ENCODE data around the gene CNNM4.

The CNNM4 gene

DNA sequence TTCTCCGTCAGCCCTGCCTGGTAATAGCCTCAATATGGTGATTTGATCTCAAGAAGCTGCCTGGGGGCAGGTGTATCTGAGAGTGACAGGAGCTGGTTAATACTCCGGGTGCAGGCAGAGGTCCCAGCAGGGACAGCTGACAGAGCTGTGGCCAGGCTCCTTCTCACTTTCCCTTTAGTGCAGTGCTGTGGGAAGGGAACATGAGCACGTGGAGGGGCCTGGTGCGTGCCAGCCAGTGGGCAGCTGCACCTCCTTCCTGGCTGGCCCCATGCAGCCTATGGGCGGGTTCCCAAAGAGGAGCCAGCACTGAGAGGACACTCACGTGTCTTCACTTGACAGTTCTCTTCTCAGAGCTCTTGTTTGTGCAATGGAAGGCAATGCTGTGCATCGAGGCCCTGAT, 9.1 kb downstream of the CNNM4 start:
- Histone ChIP-seq H3K27ac (ENCODE audit: insufficient read depth, low read length, poor library complexity, severe bottlenecking) (no peak overlapping the region), H3K27me3 (replicated peaks; ENCODE audit: control insufficient read depth, insufficient read depth, low read length, poor library complexity, severe bottlenecking) (no peaks in the 10 kb centered on the region), H3K4me3 (ENCODE audit: insufficient read depth, low read depth, low read length, poor library complexity, severe bottlenecking) (no peak overlapping the region), H3K36me3 (ENCODE audit: control insufficient read depth, insufficient read depth, low read length) (no peaks in the 10 kb centered on the region), H3K4me1 (ENCODE audit: control insufficient read depth, insufficient read depth, low read length, poor library complexity, severe bottlenecking) (peaks cover 9% of the 10 kb centered on the region), H3K9me3 (ENCODE audit: control insufficient read depth, low read length) (no peaks in the 10 kb centered on the region)
- DNase-seq, result no peak

DNA sequence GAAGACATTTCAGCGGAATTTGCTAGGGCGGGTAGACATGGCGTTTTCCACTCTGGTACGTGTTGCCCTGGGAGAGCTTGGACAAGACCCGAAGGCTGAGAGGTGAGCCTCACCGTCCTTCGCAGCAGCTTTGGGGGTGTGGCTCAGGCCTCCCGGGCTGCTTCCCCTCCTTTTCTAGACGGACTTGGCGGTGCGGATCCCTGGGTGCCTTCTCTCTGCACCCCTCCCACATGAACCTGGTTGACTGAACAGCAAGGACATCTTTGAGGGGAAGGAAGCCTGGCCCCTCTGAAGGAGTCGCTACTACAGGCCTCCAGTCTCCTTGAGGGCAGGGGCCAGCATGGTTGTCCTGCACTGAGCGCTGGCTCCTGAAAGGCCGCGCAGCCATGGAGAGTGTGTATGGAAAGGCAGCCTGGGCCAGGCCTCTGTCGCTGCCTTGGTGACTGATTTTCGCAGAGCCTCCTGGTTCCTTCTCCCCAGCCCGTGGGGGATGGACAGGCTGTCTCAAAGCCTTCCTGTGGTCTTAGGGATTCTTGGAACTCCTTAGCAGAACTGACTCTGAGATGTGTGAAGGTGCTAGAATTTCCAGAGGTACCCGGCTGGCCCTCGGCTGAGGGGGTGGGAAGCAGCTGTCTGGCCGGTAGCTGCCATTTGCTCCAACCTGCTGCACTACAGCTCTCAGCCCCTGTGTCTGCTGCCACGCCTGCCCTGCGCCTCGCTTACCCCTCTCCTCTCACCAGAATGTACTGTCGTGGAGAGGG, 9.9 kb downstream of the CNNM4 start:
- Histone ChIP-seq H3K27me3 (replicated peaks; ENCODE audit: control insufficient read depth, insufficient read depth, low read length, poor library complexity, severe bottlenecking) (no peaks in the 10 kb centered on the region), H3K4me3 (ENCODE audit: insufficient read depth, low read depth, low read length, poor library complexity, severe bottlenecking) (no peak overlapping the region), H3K27ac (ENCODE audit: insufficient read depth, low read length, poor library complexity, severe bottlenecking) (no peak overlapping the region), H3K36me3 (ENCODE audit: control insufficient read depth, insufficient read depth, low read length) (no peaks in the 10 kb centered on the region), H3K4me1 (ENCODE audit: control insufficient read depth, insufficient read depth, low read length, poor library complexity, severe bottlenecking) (peaks cover 9% of the 10 kb centered on the region), H3K9me3 (ENCODE audit: control insufficient read depth, low read length) (no peaks in the 10 kb centered on the region)
- no peak for DNase-seq

DNA sequence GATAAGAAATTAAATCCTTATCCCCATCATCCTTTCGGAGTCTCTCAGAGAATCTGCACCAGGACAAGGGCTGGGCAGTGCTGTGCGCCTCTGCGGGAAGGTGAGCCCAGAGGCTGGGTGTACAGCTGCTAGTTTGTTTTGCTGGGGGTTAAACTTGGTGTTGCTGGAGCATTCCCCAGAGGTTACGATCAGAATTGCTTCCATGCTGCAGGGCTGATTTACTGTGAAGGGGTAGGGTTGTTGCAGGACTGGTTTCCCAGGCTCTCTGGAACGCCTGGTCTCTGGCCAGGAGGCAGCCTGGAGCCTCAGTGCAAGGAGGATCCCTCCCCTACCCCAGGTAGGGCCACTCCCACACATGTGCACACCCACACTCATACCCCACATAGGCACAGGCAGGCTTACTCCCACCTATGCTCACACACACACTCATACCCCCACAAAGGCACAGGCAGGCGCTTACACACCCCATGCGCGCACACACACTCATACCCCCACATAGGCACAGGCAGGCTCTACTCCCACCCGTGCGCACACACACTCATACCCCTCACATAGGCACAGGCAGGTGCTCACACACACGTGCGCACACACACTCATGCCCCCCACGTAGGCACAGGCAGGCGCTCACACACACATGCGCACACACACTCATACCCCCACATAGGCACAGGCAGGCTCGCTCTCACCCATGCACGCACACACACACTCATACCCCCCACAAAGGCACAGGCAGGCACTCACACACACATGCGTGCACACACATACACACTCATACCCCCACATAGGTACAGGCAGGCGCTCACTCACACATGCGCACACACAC, 11.3 kb downstream of the CNNM4 start:
- no peak for DNase-seq
- H3K36me3 ChIP-seq (ENCODE audit: control insufficient read depth, insufficient read depth, low read length), result no peaks in the 10 kb centered on the region
- H3K4me1 ChIP-seq (ENCODE audit: control insufficient read depth, insufficient read depth, low read length, poor library complexity, severe bottlenecking), result peaks cover 9% of the 10 kb centered on the region
- H3K9me3 ChIP-seq (ENCODE audit: control insufficient read depth, low read length), result no peaks in the 10 kb centered on the region
- no peaks in the 10 kb centered on the region for H3K27me3 ChIP-seq (replicated peaks; ENCODE audit: control insufficient read depth, insufficient read depth, low read length, poor library complexity, severe bottlenecking)
- no peak overlapping the region for H3K27ac ChIP-seq (ENCODE audit: insufficient read depth, low read length, poor library complexity, severe bottlenecking)
- H3K4me3 ChIP-seq (ENCODE audit: insufficient read depth, low read depth, low read length, poor library complexity, severe bottlenecking), result no peak overlapping the region

DNA sequence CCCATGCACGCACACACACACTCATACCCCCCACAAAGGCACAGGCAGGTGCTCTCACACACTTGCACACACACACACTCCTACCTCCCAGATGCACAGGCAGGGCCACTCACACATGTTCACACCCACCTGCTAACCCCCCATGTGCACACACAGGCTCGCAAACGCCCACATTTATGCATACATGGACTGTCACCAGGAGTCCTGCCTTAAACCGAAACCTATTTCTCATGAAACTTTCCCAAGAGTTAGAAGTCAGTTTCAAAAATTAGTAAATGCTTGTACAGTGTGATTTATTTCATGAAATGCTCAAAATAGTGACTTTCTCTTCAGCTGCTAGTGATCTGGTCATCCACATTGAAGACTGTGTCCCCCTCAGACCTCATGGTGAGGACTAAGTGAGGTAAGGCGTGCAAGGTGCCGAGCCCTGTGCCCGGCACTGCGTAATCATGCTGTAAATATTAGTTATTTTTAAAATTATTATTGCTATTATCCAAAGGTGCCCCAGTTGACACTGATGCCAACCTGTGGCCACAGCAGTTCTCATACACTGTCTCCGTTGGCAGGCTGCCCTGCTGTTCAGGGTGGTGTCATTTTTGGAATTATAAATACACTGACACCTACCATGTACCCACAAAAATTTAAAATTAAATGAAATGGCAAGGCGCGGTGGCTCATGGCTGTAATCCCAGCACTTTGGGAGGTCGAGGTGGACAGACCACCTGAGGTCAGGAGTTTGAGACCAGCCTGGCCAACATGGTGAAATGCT, 12.4 kb downstream of the CNNM4 start:
- H3K27me3 ChIP-seq (replicated peaks; ENCODE audit: control insufficient read depth, insufficient read depth, low read length, poor library complexity, severe bottlenecking), result no peaks in the 10 kb centered on the region
- no peaks in the 10 kb centered on the region for H3K9me3 ChIP-seq (ENCODE audit: control insufficient read depth, low read length)
- no peak for DNase-seq
- H3K27ac ChIP-seq (ENCODE audit: insufficient read depth, low read length, poor library complexity, severe bottlenecking), result no peak overlapping the region
- H3K4me1 ChIP-seq (ENCODE audit: control insufficient read depth, insufficient read depth, low read length, poor library complexity, severe bottlenecking), result peaks cover 9% of the 10 kb centered on the region
- H3K36me3 ChIP-seq (ENCODE audit: control insufficient read depth, insufficient read depth, low read length), result no peaks in the 10 kb centered on the region
- peak overlapping the region; percentile 20 for H3K4me3 ChIP-seq (ENCODE audit: insufficient read depth, low read depth, low read length, poor library complexity, severe bottlenecking)

DNA sequence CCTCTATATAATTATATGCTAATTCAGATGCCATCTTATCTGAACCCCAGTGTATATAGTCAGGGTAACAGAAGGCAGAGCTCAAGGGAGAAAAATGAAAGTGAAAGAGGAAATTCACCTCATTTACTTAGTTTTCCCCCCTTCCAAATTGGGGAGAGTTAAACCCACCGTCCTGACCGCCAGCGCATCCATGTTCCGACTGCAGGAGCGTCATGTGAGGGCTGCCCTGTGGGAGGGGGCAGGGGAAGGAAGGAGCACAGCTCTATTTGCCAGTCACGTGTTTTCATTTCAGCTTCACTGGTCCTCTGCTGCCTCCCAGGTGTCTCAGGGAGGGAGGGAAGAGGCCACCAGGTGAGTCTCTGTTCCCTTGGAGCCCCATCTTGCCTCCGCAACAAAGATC, 13.2 kb downstream of the CNNM4 start:
- Histone ChIP-seq H3K27me3 (replicated peaks; ENCODE audit: control insufficient read depth, insufficient read depth, low read length, poor library complexity, severe bottlenecking) (no peaks in the 10 kb centered on the region), H3K4me1 (ENCODE audit: control insufficient read depth, insufficient read depth, low read length, poor library complexity, severe bottlenecking) (peaks cover 9% of the 10 kb centered on the region), H3K36me3 (ENCODE audit: control insufficient read depth, insufficient read depth, low read length) (no peaks in the 10 kb centered on the region), H3K4me3 (ENCODE audit: insufficient read depth, low read depth, low read length, poor library complexity, severe bottlenecking) (peak overlapping the region; percentile 80), H3K27ac (ENCODE audit: insufficient read depth, low read length, poor library complexity, severe bottlenecking) (peak overlapping the region; percentile 68), H3K9me3 (ENCODE audit: control insufficient read depth, low read length) (no peaks in the 10 kb centered on the region)
- peak; percentile 27 to 38 (median 31) for DNase-seq

DNA sequence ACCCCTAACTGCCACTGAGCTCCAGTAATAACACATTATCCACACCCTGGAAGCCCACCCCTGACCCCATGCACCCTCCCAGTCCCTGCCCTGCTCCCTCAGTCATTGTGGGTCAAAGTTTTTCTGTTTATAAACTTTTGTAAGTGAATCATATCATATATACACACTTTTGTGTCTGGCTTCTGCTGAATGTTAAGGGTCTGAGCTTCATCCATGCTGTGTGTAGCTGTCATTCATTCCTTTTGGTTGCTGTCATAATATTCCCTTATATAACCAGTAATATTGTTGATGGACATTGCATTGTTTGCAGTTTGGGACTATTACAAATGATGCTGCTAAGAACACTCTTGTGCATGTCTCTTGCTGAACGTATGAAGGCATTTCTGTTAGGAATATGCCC, 14.5 kb downstream of the CNNM4 start:
- no peak overlapping the region for H3K4me3 ChIP-seq (ENCODE audit: insufficient read depth, low read depth, low read length, poor library complexity, severe bottlenecking)
- DNase-seq, result no peak
- no peak overlapping the region for H3K27ac ChIP-seq (ENCODE audit: insufficient read depth, low read length, poor library complexity, severe bottlenecking)
- no peaks in the 10 kb centered on the region for H3K27me3 ChIP-seq (replicated peaks; ENCODE audit: control insufficient read depth, insufficient read depth, low read length, poor library complexity, severe bottlenecking)
- no peaks in the 10 kb centered on the region for H3K9me3 ChIP-seq (ENCODE audit: control insufficient read depth, low read length)
- H3K36me3 ChIP-seq (ENCODE audit: control insufficient read depth, insufficient read depth, low read length), result no peaks in the 10 kb centered on the region
- peaks cover 9% of the 10 kb centered on the region for H3K4me1 ChIP-seq (ENCODE audit: control insufficient read depth, insufficient read depth, low read length, poor library complexity, severe bottlenecking)

DNA sequence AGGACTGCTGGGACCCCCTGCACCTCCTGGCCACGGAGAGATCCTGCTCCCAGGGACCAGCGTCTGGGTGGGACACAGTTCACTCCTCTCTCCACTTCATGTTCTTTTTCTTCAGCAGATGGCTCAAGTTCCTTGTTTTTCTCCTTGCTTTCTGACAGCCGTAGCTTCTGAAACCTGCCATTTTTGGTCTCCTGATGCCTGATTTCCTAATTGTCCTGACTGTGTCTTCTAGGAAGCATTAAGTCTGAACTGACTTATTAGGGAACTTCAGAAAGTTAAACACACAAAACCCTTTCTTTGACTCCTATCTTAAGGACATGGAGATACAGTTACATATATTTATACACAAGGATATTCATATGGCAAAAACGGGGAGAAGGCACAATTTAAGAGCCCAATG, 22.7 kb downstream of the CNNM4 start:
- no peaks in the 10 kb centered on the region for H3K27me3 ChIP-seq (replicated peaks; ENCODE audit: control insufficient read depth, insufficient read depth, low read length, poor library complexity, severe bottlenecking)
- DNase-seq, result no peak
- H3K4me1 ChIP-seq (ENCODE audit: control insufficient read depth, insufficient read depth, low read length, poor library complexity, severe bottlenecking), result no peaks in the 10 kb centered on the region
- no peaks in the 10 kb centered on the region for H3K36me3 ChIP-seq (ENCODE audit: control insufficient read depth, insufficient read depth, low read length)
- no peak overlapping the region for H3K27ac ChIP-seq (ENCODE audit: insufficient read depth, low read length, poor library complexity, severe bottlenecking)
- no peak overlapping the region for H3K4me3 ChIP-seq (ENCODE audit: insufficient read depth, low read depth, low read length, poor library complexity, severe bottlenecking)
- H3K9me3 ChIP-seq (ENCODE audit: control insufficient read depth, low read length), result no peaks in the 10 kb centered on the region

DNA sequence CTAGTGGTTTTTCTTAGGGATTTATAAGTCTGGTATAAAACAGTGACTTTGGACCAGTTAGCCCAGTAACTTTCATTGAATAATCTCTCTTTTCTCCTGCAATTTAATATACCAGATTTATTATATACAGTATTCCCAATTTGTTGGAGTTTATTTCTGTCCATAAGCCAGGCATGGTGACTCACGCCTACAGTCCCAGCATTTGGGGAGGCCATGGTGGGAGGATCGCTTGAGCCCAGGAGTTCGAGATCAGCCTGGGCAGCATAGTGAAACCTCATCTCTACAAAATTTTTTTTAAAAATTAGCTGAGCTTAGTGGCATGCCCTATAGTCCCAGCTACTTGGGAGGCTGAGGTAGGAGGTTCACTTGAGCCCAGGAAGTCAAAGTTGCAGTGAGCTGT, 26.7 kb downstream of the CNNM4 start:
- Histone ChIP-seq H3K27me3 (replicated peaks; ENCODE audit: control insufficient read depth, insufficient read depth, low read length, poor library complexity, severe bottlenecking) (no peaks in the 10 kb centered on the region), H3K27ac (ENCODE audit: insufficient read depth, low read length, poor library complexity, severe bottlenecking) (no peak overlapping the region), H3K9me3 (ENCODE audit: control insufficient read depth, low read length) (no peaks in the 10 kb centered on the region), H3K4me1 (ENCODE audit: control insufficient read depth, insufficient read depth, low read length, poor library complexity, severe bottlenecking) (no peaks in the 10 kb centered on the region), H3K4me3 (ENCODE audit: insufficient read depth, low read depth, low read length, poor library complexity, severe bottlenecking) (no peak overlapping the region), H3K36me3 (ENCODE audit: control insufficient read depth, insufficient read depth, low read length) (no peaks in the 10 kb centered on the region)
- no peak for DNase-seq

DNA sequence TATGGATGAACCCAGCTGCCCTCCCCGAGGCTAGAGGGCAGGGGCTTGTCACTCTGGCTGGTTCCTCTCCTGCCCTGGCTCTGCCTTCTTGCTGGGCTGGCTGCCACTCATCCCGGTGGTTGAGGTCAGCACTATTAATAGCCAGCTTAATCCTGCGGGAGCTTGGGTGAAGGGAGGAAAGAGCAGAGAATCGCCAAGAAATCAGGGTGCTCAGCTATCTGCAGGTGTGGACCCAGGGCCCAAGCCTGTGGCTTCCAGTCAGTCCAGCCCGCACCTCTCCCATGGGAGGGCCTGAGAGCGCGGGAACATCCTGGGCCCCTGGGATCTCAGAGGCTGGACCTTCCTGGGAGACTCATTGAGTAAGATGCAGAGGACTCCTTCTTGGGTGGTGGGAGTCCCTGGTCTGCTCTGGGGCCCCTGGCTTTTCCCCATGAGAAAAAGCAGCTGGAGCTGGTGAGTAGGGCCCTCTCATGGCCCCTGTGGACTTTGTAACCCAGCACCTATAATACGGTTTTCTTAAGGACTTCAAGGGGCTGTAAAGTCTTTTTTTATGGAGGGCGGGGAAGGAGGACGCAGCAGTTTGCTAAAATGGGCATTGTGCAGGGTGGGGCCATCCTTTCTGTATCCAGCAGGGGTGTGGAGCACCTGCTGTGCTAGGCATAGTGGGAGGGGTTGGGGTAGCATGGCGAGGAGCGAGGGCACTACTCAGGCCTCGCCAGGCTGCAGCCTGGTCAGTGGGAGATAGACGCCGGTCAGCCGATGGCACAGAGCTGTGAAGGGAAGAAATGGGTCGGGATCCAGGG, 27.9 kb downstream of the CNNM4 start:
- DNase-seq, result no peak
- no peak overlapping the region for H3K27ac ChIP-seq (ENCODE audit: insufficient read depth, low read length, poor library complexity, severe bottlenecking)
- no peak overlapping the region for H3K4me3 ChIP-seq (ENCODE audit: insufficient read depth, low read depth, low read length, poor library complexity, severe bottlenecking)

More for the DNA sequence above, 27.9 kb downstream of the CNNM4 start:
- no peaks in the 10 kb centered on the region for H3K4me1 ChIP-seq (ENCODE audit: control insufficient read depth, insufficient read depth, low read length, poor library complexity, severe bottlenecking)
- H3K9me3 ChIP-seq (ENCODE audit: control insufficient read depth, low read length), result no peaks in the 10 kb centered on the region
- no peaks in the 10 kb centered on the region for H3K27me3 ChIP-seq (replicated peaks; ENCODE audit: control insufficient read depth, insufficient read depth, low read length, poor library complexity, severe bottlenecking)
- H3K36me3 ChIP-seq (ENCODE audit: control insufficient read depth, insufficient read depth, low read length), result no peaks in the 10 kb centered on the region
